ENCODE results near the gene ZBTB34. TPM values are rescaled to one million over a fixed set of nuclear protein-coding genes. Genes with fewer than 3 reads are reported as not detected.

The ZBTB34 gene
- polyA plus RNA-seq, 3 donors, result 3.2 to 15.3 (median 3.6) TPM

DNA sequence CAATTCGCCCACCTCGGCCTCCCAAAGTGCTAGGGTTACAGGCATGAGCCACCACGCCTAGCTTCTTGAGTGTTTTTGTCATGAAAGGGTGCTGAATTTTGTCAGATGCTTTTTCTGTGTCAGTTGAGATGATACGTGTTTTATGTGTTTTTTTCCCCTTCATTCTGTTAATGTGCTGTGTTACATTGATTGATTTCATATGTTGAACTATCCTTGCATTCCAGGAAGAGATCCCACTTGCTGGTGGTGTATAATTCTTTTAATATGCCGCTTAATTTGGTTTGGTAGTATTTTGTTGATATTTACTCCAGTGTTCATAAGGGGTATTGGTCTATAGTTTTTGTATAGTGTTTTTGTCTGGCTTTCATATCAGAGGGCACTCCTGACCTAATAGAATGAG lies 42.0 kb upstream of the ZBTB34 start:
- H3K79me2 ChIP-seq (ENCODE audit: insufficient read depth, low read length), result peaks cover 76% of the 10 kb centered on the region
- peaks cover 31 to 41% (median 33%) of the 10 kb centered on the region in 7 donors for H3K9me3 Mint-ChIP-seq

GRCh38 chr9:126819482-126819881 lies 41.0 kb upstream of the ZBTB34 start:
- Histone ChIP-seq H3K4me3 (replicated peaks in 1 of 3; ENCODE audit: low read depth in 2 of 3, low read length in 3 of 3) (no peak overlapping the region), H3K9ac (ENCODE audit: insufficient read depth, low read length, poor library complexity, severe bottlenecking) (no peak overlapping the region), H3K27ac (ENCODE audit: low read depth in 1 of 2, low read length in 2 of 2) (peak overlapping the region in 1 of 2 donors; percentile 7), H3K36me3 (replicated peaks in 1 of 2; ENCODE audit: control insufficient read depth in 1 of 2, insufficient read depth in 2 of 2, low read length in 2 of 2) (peaks cover 29 to 90% of the 10 kb centered on the region in 2 donors), H2AFZ (ENCODE audit: insufficient read depth, low read depth, low read length, poor library complexity, severe bottlenecking) (no peak overlapping the region), H3K4me2 (replicated peaks; ENCODE audit: extremely low read depth, low read length, poor library complexity, severe bottlenecking) (no peak overlapping the region), H3K79me2 (ENCODE audit: insufficient read depth, low read length) (peaks cover 73% of the 10 kb centered on the region), H3K4me1 (ENCODE audit: control insufficient read depth in 1 of 2, insufficient read depth in 2 of 2, low read length in 2 of 2) (peaks cover 0 to 9% of the 10 kb centered on the region in 2 donors), H3K9me3 (replicated peaks in 1 of 2; ENCODE audit: control insufficient read depth in 1 of 2, insufficient read depth in 1 of 2, low read length in 2 of 2) (peaks cover 17 to 22% of the 10 kb centered on the region in 2 donors), H3K27me3 (ENCODE audit: control insufficient read depth in 2 of 2, insufficient read depth in 2 of 2, low read length in 2 of 2) (no peaks in the 10 kb centered on the region), H4K20me1 (ENCODE audit: insufficient read depth, low read length) (peaks cover 70% of the 10 kb centered on the region)
- Mint-ChIP-seq H3K27ac (peak overlapping the region; percentile 38 to 81 (median 68)), H3K4me1 (peaks cover 13% of the 10 kb centered on the region), H3K9me3 (peaks cover 28 to 38% (median 29%) of the 10 kb centered on the region in 7 donors), H3K27me3 (ENCODE audit: low read depth in 3 of 3) (no peaks in the 10 kb centered on the region), H3K4me3 (no peak overlapping the region), H3K36me3 (peaks cover 66 to 77% of the 10 kb centered on the region in 2 donors)
- intact Hi-C loops (cut with micrococcal nuclease), result no loop called here
- TF ChIP-seq CTCF (IDR thresholded peaks at IDR 0.05), result no peak
- no CpG with 5 or more reads among the region's 1 CpG for WGBS (ENCODE audit: insufficient coverage)
- no peak for DNase-seq

More for the DNA sequence above, 42.0 kb upstream of the ZBTB34 start:
- H3K4me1 ChIP-seq (ENCODE audit: control insufficient read depth in 1 of 2, insufficient read depth in 2 of 2, low read length in 2 of 2), result peaks cover 0 to 9% of the 10 kb centered on the region in 2 donors
- H3K36me3 ChIP-seq (replicated peaks in 1 of 2; ENCODE audit: control insufficient read depth in 1 of 2, insufficient read depth in 2 of 2, low read length in 2 of 2), result peaks cover 32 to 90% of the 10 kb centered on the region in 2 donors
- peaks cover 68 to 85% of the 10 kb centered on the region in 2 donors for H3K36me3 Mint-ChIP-seq
- H3K4me1 Mint-ChIP-seq, result peaks cover 11% of the 10 kb centered on the region
- no peak overlapping the region for H2AFZ ChIP-seq (ENCODE audit: insufficient read depth, low read depth, low read length, poor library complexity, severe bottlenecking)
- H3K4me3 Mint-ChIP-seq, result no peak overlapping the region
- H3K4me3 ChIP-seq (replicated peaks in 1 of 3; ENCODE audit: low read depth in 2 of 3, low read length in 3 of 3), result no peak overlapping the region
- peaks cover 25% of the 10 kb centered on the region in 2 donors for H3K9me3 ChIP-seq (replicated peaks in 1 of 2; ENCODE audit: control insufficient read depth in 1 of 2, insufficient read depth in 1 of 2, low read length in 2 of 2)
- peak overlapping the region in 3 of 7 donors; percentile 19 to 81 (median 65) for H3K27ac Mint-ChIP-seq
- no peak overlapping the region for H3K9ac ChIP-seq (ENCODE audit: insufficient read depth, low read length, poor library complexity, severe bottlenecking)
- intact Hi-C loops (cut with micrococcal nuclease), result no loop called here
- H3K27me3 ChIP-seq (ENCODE audit: control insufficient read depth in 2 of 2, insufficient read depth in 2 of 2, low read length in 2 of 2), result no peaks in the 10 kb centered on the region
- H4K20me1 ChIP-seq (ENCODE audit: insufficient read depth, low read length), result peaks cover 66% of the 10 kb centered on the region
- H3K4me2 ChIP-seq (replicated peaks; ENCODE audit: extremely low read depth, low read length, poor library complexity, severe bottlenecking), result no peak overlapping the region
- H3K27me3 Mint-ChIP-seq (ENCODE audit: low read depth in 3 of 3), result no peaks in the 10 kb centered on the region
- H3K27ac ChIP-seq (ENCODE audit: low read depth in 1 of 2, low read length in 2 of 2), result no peak overlapping the region
- 100% methylated on average over 4 of the region's 5 CpGs for WGBS (ENCODE audit: insufficient coverage)
- no peak for DNase-seq
- no peak for TF ChIP-seq CTCF (IDR thresholded peaks at IDR 0.05)
